Prostate gland (tissue), 2 donors: ENCODE results near the gene FAM131A. TPM values are rescaled to one million over a fixed set of nuclear protein-coding genes. Genes with fewer than 3 reads are reported as not detected.

Experiments used
- DNase-seq: peaks from one replicate; pipeline ENCODE4 v3.0.0-alpha.2; 2019; ENCODE audit warnings: low spot score
- H3K27ac ChIP-seq, 2 donors: fragments of 200-600 bp; sonication (generic); 2 replicates each; pipeline ENCODE4 v1.5.1; 2017 to 2019
- H3K27me3 ChIP-seq: fragments of 200-600 bp; sonication (generic); replicated peaks from 2 replicates; pipeline ENCODE4 v1.5.1; 2019; ENCODE audit not compliant: insufficient read depth
- H3K36me3 ChIP-seq, 2 donors: fragments of 200-600 bp; sonication (generic); 1 replicate in 1 of 2; 2 replicates in 1 of 2; pipeline versions ENCODE4 v1.5.1 to v1.8.1; 2017 to 2019
- H3K4me1 ChIP-seq: fragments of 200-600 bp; sonication (generic); replicated peaks from 2 replicates; pipeline ENCODE4 v1.5.1; 2019
- H3K4me3 ChIP-seq, 2 donors: fragments of 200-600 bp; sonication (generic); 2 replicates each; pipeline ENCODE4 v1.5.1; 2017 to 2019
- H3K9me3 ChIP-seq: fragments of 200-600 bp; sonication (generic); 2 replicates; pipeline ENCODE4 v1.5.1; 2017
- POLR2A ChIP-seq: fragments of 450-650 bp; IDR thresholded peaks from one replicate; pipeline ENCODE4 v1.6.1; 2016; ENCODE audit warnings: antibody characterized with exemption, mild to moderate bottlenecking
- POLR2AphosphoS5 ChIP-seq: sonication (generic); formaldehyde crosslinking; IDR thresholded peaks from one replicate; pipeline ENCODE4 v1.6.1; 2017; ENCODE audit warnings: antibody characterized with exemption
- WGBS: methylation state at CpG from one replicate; pipeline ENCODE4 v1.1.5; 2018; 5-methylcytosine and 5-hydroxymethylcytosine counted together
- intact Hi-C: fragments of 100-400 bp; cut with DNase I; formaldehyde crosslinking; loops from one replicate; pipeline ENCODE4 v1.14.2; 2022
- total RNA-seq, 2 donors: library from RNA; depleted of rRNA; stranded (reverse); fragments of >200 nt; gene quantifications; one replicate each; pipeline ENCODE4 v1.1.0, GENCODE V29; 2016
- TF ChIP-seq, protein P1 (sequence below), 4 experiments: fragments of 200-600 bp in 2 of 4; fragments of 450-650 bp in 2 of 4; sonication (generic) in 2 of 4; IDR thresholded peaks; 1 replicate in 3 of 4; 2 replicates in 1 of 4; pipeline ENCODE4 v1.5.1; 2016 to 2019; ENCODE audit warnings: antibody characterized with exemption in 4 of 4, mild to moderate bottlenecking in 2 of 4, moderate library complexity in 2 of 4

The FAM131A gene
- total RNA-seq, 2 donors from 2014 or later, result 22.0 to 71.0 TPM

DNA sequence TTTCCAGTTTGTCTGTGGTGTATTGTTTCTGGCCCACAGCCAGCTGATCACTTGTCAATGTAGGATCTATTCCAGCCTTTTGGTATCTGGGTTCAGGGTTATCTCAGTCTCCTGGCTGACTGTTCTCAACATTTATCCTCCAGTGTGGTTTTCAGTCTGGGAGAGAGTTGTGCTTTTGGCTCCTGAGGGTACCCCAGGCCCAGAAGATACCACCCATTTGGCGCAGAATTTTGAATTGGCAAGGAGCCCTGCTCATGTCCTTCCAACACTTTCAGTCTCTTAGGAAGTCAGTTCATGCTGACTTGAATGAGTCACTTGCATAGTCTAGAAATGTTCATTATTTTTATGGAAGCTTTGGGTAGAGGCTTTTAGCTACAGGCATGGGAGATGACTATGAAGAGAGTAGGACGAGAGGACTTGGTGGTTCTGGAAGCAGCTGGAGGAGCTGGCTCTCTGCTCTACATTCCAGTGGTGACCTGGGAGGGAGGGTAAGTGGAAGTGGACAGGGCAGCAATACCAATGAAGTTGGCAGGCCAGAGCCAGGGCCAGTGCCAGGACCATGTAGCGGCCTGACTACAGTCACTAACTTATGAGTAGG lies 31.3 kb downstream of the FAM131A start:
- peaks cover 9% of the 10 kb centered on the region for H3K4me1 ChIP-seq
- H3K4me3 ChIP-seq, result no peak overlapping the region
- intact Hi-C loops, result no loop called here
- no peak overlapping the region for H3K27ac ChIP-seq
- no peaks in the 10 kb centered on the region for H3K27me3 ChIP-seq
- H3K36me3 ChIP-seq, result no peaks in the 10 kb centered on the region
- 62% methylated on average over 3 of the region's 3 CpGs for WGBS
- DNase-seq, result no peak
- H3K9me3 ChIP-seq, result no peaks in the 10 kb centered on the region
- TF ChIP-seq POLR2A (no peak), POLR2AphosphoS5 (no peak)
- TF ChIP-seq, protein P1, sequence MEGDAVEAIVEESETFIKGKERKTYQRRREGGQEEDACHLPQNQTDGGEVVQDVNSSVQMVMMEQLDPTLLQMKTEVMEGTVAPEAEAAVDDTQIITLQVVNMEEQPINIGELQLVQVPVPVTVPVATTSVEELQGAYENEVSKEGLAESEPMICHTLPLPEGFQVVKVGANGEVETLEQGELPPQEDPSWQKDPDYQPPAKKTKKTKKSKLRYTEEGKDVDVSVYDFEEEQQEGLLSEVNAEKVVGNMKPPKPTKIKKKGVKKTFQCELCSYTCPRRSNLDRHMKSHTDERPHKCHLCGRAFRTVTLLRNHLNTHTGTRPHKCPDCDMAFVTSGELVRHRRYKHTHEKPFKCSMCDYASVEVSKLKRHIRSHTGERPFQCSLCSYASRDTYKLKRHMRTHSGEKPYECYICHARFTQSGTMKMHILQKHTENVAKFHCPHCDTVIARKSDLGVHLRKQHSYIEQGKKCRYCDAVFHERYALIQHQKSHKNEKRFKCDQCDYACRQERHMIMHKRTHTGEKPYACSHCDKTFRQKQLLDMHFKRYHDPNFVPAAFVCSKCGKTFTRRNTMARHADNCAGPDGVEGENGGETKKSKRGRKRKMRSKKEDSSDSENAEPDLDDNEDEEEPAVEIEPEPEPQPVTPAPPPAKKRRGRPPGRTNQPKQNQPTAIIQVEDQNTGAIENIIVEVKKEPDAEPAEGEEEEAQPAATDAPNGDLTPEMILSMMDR (IDR thresholded peaks at IDR 0.05), result no peak

DNA sequence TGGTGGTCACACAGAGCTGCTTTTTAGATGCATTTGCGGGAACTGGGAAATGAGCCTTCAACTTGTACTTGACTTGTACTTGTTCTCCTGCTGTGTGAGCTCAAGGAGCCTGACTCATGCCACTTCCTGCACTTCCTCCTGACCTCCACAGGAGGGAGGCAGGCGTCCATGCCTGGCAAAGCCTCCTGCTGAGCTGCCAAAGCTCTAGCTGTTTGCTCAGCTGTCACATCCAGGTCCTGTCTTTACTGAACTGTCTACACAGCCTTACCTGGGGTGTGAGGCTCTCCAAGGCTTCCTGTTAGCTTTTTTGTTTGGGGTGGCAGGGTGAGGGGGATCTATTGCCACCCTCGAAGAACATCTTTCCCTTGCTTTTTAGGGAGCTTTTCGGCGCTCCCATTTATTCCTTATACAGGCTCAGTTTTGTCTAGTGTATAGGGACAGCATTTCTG lies 34.2 kb downstream of the FAM131A start:
- Histone ChIP-seq H3K27me3 (no peaks in the 10 kb centered on the region), H3K9me3 (no peaks in the 10 kb centered on the region), H3K36me3 (no peaks in the 10 kb centered on the region), H3K27ac (no peak overlapping the region), H3K4me1 (peaks cover 6% of the 10 kb centered on the region), H3K4me3 (no peak overlapping the region)
- peak; percentile 88 for DNase-seq
- TF ChIP-seq POLR2A, result no peak
- peak; percentile 91 for TF ChIP-seq POLR2AphosphoS5
- TF ChIP-seq, protein P1 (IDR thresholded peaks at IDR 0.05), result peak; percentile 67 to 97 (median 92)
- WGBS, result 38% methylated on average over 5 of the region's 5 CpGs
- intact Hi-C loops, result loop anchor here (5.0 kb wide), 1 partner anchor 171 kb away; no protein-coding TSS in a partner anchor

DNA sequence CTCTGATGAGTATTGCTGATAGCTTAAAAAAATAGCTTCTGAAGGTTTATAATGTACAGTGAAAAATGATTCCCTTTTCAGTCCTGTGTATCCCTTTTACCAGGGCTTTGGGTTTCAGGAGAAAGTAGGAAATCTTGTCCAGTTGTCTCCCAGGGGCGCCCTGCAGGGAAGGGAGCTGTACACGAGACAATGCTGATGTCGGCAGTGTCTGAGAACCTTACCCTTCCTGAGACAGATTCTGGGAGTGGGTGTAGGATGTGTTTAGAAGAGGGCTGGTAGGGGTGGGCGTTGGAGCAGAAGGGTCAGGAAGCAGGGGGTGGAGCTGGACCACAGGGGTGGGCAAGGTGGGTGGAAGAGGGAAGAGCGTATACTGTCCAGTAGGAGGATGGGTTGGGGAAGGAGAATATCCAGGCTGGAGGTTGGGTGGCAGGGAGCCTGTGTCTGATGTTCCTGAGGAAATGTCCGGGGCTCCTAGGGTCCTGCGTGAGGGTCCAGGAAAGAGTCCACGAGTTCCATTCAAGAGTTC lies 35.0 kb downstream of the FAM131A start:
- H3K4me1 ChIP-seq, result peaks cover 6% of the 10 kb centered on the region
- TF ChIP-seq, protein P1 (IDR thresholded peaks at IDR 0.05), result no peak
- no peak for TF ChIP-seq POLR2A
- no peak for TF ChIP-seq POLR2AphosphoS5
- no peak overlapping the region for H3K4me3 ChIP-seq
- intact Hi-C loops, result loop anchor here (5.0 kb wide), 1 partner anchor 170 kb away; no protein-coding TSS in a partner anchor
- no peaks in the 10 kb centered on the region for H3K36me3 ChIP-seq
- no peak overlapping the region for H3K27ac ChIP-seq
- no peak for DNase-seq
- H3K27me3 ChIP-seq, result no peaks in the 10 kb centered on the region
- H3K9me3 ChIP-seq, result no peaks in the 10 kb centered on the region
- 67% methylated on average over 8 of the region's 8 CpGs for WGBS

DNA sequence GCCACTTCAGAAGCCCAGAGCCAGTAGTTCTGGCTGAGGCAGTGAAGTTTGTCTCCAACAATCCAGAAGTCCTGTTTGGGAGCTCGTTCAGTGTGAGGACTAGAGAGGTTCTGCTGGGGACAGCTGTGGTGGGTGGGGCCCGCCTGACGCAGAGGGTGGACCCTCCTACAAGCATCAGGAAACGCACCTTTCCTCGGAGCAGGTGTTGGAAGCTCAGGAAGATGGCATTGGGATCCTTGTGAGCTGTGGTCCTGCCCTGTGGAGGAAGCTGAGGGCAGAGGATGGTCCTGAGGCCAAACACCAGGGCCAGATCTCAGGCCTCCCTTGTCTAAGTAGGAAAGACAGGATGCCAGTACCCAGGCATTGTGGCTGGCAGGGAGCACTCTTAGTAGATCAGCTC lies 35.5 kb downstream of the FAM131A start:
- Histone ChIP-seq H3K27ac (no peak overlapping the region), H3K9me3 (no peaks in the 10 kb centered on the region), H3K4me3 (no peak overlapping the region), H3K27me3 (no peaks in the 10 kb centered on the region), H3K4me1 (peaks cover 6% of the 10 kb centered on the region), H3K36me3 (no peaks in the 10 kb centered on the region)
- DNase-seq, result no peak
- TF ChIP-seq POLR2A, result no peak
- TF ChIP-seq, protein P1 (IDR thresholded peaks at IDR 0.05), result no peak
- intact Hi-C loops, result loop anchor here (5.0 kb wide), 1 partner anchor 169 kb away; no protein-coding TSS in a partner anchor
- 74% methylated on average over 5 of the region's 5 CpGs for WGBS

DNA sequence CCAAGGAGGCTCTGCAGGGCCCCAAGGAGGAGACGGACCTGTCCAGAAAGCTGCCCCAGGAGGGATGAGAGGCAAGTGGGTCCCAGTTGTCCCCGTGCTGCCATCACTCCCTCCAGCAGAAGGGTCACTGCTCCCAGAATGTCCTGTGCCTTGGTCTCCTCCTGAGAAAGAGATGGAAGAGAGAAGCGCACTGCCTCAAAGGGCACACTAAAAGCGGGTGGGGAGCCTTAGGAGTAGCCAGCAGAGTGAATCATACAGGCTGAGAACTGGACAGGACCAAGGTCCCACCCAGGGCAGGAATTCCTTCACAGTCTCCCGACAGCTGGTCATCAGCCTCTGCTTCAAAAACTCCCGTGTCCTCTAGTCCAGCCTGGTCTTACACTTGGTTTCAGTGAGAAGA lies 36.0 kb downstream of the FAM131A start:
- WGBS, result 90% methylated on average over 6 of the region's 6 CpGs

More for the DNA sequence above, 36.0 kb downstream of the FAM131A start:
- Histone ChIP-seq H3K27ac (no peak overlapping the region), H3K9me3 (no peaks in the 10 kb centered on the region), H3K27me3 (no peaks in the 10 kb centered on the region), H3K4me3 (no peak overlapping the region), H3K4me1 (peaks cover 6% of the 10 kb centered on the region), H3K36me3 (no peaks in the 10 kb centered on the region)
- no peak for TF ChIP-seq POLR2AphosphoS5
- TF ChIP-seq POLR2A, result no peak
- TF ChIP-seq, protein P1 (IDR thresholded peaks at IDR 0.05), result no peak
- no peak for DNase-seq
- intact Hi-C loops, result loop anchor here (5.0 kb wide), 1 partner anchor 169 kb away; no protein-coding TSS in a partner anchor
